SK-N-MC (cell line): ENCODE measurements around the gene FANK1.
"Not testable (repeated sequence)": the region's sequence is repeated elsewhere in the genome, so short reads cannot be mapped to it uniquely, and the experiment has no call there.

Source experiments
- DNase-seq: peaks from one replicate; pipeline ENCODE4 v3.0.0-alpha.2; 2011; ENCODE audit warnings: low read depth, low spot score
- H3K27ac ChIP-seq: fragments of 200-600 bp; sonication (generic); 2 replicates; pipeline ENCODE4 v1.5.1; 2016; ENCODE audit warnings: mixed run types
- H3K36me3 ChIP-seq: fragments of 200-600 bp; sonication (generic); 2 replicates; pipeline ENCODE4 v1.6.1; 2017; ENCODE audit warnings: antibody characterized with exemption, low read length, mixed read lengths; ENCODE audit not compliant: insufficient read depth
- H3K4me3 ChIP-seq: fragments of 200-600 bp; sonication (generic); 2 replicates; pipeline ENCODE4 v1.5.1; 2016
- H3K9ac ChIP-seq: fragments of 200-600 bp; sonication (generic); 2 replicates; pipeline ENCODE4 v1.8.0; 2017; ENCODE audit warnings: mixed run types, mixed read lengths; ENCODE audit not compliant: insufficient read length
- H3K9me3 ChIP-seq: fragments of 200-600 bp; sonication (generic); 2 replicates; pipeline ENCODE4 v1.6.1; 2017; ENCODE audit warnings: low read depth, mild to moderate bottlenecking, antibody characterized with exemption, low read length, moderate library complexity, mixed read lengths
- EZH2 ChIP-seq: fragments of 200-600 bp; sonication (generic); IDR thresholded peaks from one replicate; pipeline ENCODE4 v1.6.1; 2017; ENCODE audit warnings: antibody characterized with exemption
- FOXP2 ChIP-seq: optimal IDR thresholded peaks from 2 replicates; pipeline ENCODE3; 2011; ENCODE audit warnings: mild to moderate bottlenecking, moderate library complexity; ENCODE audit not compliant: insufficient read depth; ENCODE audit errors: extremely low read length, control extremely low read depth
- POLR2AphosphoS5 ChIP-seq: IDR thresholded peaks from 2 replicates; pipeline ENCODE4 v1.6.1; 2012; ENCODE audit warnings: mild to moderate bottlenecking, low read depth, low read length, borderline replicate concordance

The FANK1 gene

DNA sequence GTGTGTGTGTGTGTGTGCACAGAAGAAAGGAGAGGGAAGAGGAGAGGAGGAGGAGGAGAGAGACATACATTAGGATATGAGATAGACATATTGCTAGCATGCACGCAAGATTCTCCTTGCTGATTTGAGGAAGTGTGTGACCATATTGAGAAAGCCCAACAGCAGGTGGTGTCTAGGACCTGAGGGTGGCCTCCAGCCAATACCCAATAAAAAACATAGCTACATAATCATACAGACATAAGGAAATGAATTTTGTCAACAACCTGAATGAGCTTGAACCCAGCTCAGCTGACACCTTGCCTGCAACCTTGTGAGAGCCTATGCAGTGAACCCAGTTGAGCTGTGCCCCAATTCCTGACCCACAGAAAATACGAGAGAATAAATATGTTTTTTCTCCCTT lies 11.2 kb downstream of the FANK1 start:
- H3K27ac ChIP-seq, H3K9me3 ChIP-seq, H3K4me3 ChIP-seq, H3K36me3 ChIP-seq, H3K9ac ChIP-seq, DNase-seq: not testable (repeated sequence)

DNA sequence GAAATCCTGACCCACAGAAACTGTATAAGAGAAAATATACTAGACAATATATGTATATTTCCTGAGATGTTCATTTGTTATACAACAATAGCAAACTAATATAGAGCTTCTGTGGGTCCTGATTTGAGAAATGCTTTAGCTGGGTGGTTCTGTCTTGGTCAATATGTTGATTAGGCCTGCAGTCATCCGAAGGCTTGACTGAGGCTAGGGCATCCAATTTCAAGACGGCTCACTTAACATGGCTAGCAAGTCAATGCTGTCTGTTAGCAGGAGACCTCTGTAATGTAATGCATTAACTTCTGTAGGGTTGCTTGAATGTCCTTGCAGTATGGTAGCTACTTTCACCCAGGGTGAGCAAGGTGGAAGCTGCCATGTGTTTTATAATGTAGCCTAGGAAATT lies 12.4 kb downstream of the FANK1 start:
- H3K4me3 ChIP-seq, H3K27ac ChIP-seq, DNase-seq, H3K36me3 ChIP-seq, H3K9me3 ChIP-seq, H3K9ac ChIP-seq: not testable (repeated sequence)

DNA sequence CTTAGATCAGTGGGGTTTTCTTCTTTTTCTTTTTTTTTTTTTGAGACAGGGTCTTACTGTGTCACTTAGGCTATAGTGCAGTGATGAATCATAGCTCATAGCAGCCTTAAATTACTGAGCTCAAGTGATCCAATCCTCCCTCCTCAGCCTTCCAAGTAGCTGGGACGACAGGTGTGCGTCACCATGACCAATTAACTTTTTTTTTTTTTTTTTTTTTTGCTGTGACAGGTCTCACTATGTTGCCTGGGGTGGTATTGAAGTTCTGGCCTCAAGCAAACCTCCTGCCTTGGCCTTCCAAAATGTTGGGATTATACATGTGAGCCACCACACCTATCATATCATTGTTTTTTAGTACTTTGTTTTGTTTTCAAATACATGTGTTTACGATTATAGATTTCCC lies 13.1 kb downstream of the FANK1 start:
- H3K36me3 ChIP-seq, H3K9ac ChIP-seq, DNase-seq, H3K27ac ChIP-seq, H3K9me3 ChIP-seq, H3K4me3 ChIP-seq: not testable (repeated sequence)

DNA sequence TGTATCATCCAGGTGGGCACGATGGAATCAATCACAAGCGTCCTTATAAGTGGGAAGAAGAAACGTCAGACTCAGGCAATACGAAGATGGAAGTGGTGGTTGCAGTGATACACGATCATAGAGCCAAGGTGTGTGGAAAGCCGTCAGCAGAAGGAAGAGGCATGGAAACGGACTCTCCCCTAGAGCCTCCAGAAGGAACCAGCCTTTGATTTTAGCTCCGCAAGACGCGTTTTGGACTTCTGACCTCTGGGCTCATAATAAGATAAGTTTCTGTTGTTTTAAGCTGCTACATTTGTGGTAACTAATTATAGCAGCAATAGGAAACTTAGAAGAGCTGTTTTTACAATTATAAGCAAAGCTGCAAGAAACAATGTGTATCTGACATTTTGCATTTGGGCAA lies 14.8 kb downstream of the FANK1 start:
- DNase-seq = no peak
- Histone ChIP-seq H3K9me3 (no peaks in the 10 kb centered on the region), H3K36me3 (no peaks in the 10 kb centered on the region), H3K27ac (no peak overlapping the region), H3K9ac (no peak overlapping the region), H3K4me3 (no peak overlapping the region)
- no peak for TF ChIP-seq EZH2
- no peak for TF ChIP-seq POLR2AphosphoS5
- no peak for TF ChIP-seq FOXP2

DNA sequence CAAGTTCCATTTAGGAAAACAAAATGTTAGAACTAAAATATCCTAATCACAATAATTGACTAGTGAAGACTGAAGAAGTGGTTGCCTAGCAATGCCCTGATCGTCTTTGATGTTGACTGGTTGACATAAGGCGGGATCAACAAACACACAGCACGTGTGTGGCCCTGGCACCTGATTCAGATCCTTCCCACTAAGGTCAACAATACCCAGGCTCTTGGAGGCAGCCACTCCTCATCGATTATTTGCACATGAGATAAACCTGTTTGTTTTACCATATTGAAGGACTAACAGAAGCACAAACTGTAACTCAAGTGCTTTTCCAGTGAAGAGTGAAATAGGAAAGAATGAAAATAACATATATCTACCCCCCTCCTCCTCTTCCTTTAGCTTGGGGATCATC lies 15.6 kb downstream of the FANK1 start:
- Histone ChIP-seq H3K9ac (no peak overlapping the region), H3K36me3 (no peaks in the 10 kb centered on the region), H3K9me3 (no peaks in the 10 kb centered on the region), H3K27ac (no peak overlapping the region), H3K4me3 (no peak overlapping the region)
- TF ChIP-seq EZH2 = no peak
- no peak for DNase-seq

DNA sequence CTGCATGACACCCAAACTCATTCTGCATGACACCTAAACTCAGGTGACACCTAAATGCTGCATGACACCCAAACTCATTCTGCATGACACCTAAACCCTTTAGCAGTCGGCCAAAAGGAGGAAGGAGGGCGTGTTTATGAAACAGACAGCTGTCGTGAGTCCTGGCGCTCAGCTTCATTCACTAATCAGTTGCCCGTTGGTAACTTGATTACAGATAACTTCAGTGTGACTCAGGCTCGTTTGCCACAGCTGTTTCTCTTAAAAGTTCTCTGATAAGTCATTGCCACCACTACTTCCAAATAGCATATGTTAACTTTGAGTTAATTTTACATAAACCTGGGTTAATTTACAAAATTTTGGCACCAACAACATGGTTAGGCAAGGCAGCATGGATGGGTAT lies 16.9 kb downstream of the FANK1 start:
- not testable (repeated sequence) for H3K9ac ChIP-seq, H3K36me3 ChIP-seq, H3K27ac ChIP-seq, H3K9me3 ChIP-seq, DNase-seq, H3K4me3 ChIP-seq

DNA sequence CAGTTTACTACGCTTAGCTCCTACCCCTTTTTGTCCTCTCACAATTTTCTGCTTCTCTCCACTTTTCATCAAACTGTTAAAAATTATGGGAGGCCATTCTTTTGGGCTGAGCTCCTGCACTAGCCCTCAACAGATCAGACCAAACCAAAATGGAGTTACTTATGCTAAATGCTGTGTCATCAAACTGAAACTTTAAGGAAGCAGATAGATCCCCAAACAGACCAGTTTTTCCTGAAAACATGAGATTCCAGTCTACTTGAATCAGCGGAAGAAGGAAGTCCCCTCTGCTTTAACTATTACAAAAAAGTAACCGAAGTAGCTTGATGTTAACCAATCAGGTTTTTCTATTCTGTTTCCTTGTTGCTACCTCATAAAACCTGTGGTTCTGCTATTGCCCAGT lies 20.6 kb downstream of the FANK1 start:
- no peak overlapping the region for H3K27ac ChIP-seq
- no peak for TF ChIP-seq EZH2
- no peak for TF ChIP-seq FOXP2
- no peak for TF ChIP-seq POLR2AphosphoS5
- no peak overlapping the region for H3K9ac ChIP-seq
- H3K9me3 ChIP-seq = no peaks in the 10 kb centered on the region
- no peaks in the 10 kb centered on the region for H3K36me3 ChIP-seq
- no peak for DNase-seq
- no peak overlapping the region for H3K4me3 ChIP-seq

DNA sequence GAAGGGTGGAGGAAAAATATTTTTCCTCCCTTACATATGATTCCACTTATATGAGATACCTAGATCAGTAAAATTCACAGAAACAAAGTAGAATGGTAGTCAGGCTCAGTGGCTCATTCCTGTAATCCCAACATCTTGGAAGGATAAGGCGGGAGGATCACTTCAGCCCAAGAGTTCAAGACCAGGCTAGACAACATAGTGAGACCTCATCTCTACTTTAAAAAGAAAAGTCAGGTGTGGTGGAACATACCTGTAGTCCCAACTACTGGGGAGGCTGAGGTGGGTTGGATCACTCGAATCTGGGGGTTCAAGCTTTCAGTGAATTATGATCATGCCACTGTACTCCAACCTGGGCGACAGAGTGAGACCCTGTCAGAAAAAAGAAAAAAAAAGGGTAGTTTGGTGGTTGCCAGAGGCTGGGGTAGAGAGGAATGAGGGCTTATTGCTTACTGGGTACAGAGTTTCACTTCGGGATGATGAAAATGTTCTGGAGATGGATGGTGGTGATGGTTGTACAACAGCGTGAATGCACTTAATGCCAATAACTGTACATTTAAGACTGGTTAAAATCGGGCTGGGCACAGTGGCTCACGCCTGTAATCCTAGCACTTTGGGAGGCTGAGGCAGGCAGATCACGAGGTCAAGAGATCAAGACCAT lies 21.5 kb downstream of the FANK1 start:
- H3K4me3 ChIP-seq, H3K27ac ChIP-seq, H3K9ac ChIP-seq, H3K36me3 ChIP-seq, H3K9me3 ChIP-seq, DNase-seq: not testable (repeated sequence)

DNA sequence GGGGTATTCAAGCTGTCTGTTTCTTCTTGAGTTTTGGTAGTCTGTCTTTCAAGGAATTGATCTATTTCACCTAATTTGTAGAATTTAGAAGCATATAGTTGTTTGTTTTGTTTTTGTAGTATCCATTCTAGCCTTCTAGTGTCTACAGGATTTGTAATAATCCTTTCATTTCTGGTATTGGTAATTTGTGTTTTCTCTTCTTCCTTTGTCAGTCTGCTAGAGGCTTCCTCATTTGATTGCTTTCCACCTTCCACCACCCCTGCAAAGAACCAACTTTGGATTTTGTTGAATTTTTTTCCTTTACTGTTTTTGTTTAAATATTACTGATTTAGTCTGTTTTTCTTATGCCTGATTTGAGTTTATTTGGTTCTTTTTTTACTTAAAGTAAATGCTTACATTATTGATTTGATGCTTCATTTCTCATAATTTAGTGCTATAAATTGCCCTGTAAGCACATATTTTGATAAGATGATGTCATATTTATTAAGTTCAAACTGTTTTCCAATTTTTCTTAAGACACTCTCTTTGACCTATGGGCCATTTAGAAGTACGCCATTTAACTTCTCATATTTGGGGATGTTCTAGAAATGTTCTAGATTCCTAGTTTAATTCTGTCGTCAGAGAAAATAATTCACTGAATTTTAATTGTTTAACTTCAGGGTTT lies 25.4 kb downstream of the FANK1 start:
- not testable (repeated sequence) for DNase-seq, H3K36me3 ChIP-seq, H3K27ac ChIP-seq, H3K9me3 ChIP-seq, H3K4me3 ChIP-seq, H3K9ac ChIP-seq

DNA sequence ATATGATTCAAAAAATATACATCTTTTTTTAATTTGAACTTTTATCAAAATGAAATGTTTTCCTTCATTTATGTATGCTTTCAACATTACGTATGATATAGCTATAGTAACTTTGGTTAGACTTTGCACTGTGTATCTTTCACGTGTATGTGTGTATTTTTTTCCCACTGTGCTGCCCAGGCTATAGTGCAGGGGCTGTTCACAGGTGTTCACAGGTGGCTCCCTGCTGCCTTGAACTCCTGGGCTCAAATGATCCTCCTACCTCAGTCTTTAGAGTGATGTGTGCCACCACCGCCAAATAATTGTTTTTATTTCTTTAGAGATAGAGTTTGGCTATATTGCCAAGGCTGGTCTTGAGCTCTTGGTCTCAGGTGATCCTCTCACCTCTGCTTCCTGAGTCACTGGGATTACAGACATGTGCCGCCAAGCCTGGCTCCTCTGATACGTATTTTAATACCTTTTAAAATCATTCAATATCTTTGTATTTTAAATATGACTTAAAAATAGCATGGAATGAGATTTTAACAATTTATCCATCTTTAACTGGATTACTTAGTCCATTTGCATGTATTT lies 29.0 kb downstream of the FANK1 start:
- no peak overlapping the region for H3K9ac ChIP-seq
- no peaks in the 10 kb centered on the region for H3K9me3 ChIP-seq
- H3K27ac ChIP-seq = no peak overlapping the region
- no peaks in the 10 kb centered on the region for H3K36me3 ChIP-seq
- no peak for TF ChIP-seq EZH2
- no peak for DNase-seq
- H3K4me3 ChIP-seq = no peak overlapping the region
